Astrocyte of the cerebellum (primary cell): ENCODE data around the gene ZGLP1.

Experiments used
- DNase-seq: peaks from one replicate; pipeline ENCODE4 v3.0.0-alpha.2; 2011; ENCODE audit warnings: low read depth
- H3K4me3 ChIP-seq: 2 replicates; pipeline ENCODE4 v1.5.1; 2011; ENCODE audit warnings: mild to moderate bottlenecking, low read depth, low read length, moderate library complexity
- CTCF ChIP-seq: IDR thresholded peaks from 2 replicates; pipeline ENCODE4 v1.5.1; 2012; ENCODE audit warnings: low read length, low read depth, moderate library complexity, mild to moderate bottlenecking; ENCODE audit errors: missing control alignments
- in situ Hi-C: cut with HindIII; loops from 2 replicates; pipeline ENCODE4 v1.10.0; 2017; ENCODE audit warnings: low sequenced_read_pairs

Gene ZGLP1

GRCh38 chr19:10325732-10326131 is 16.1 kb upstream of the ZGLP1 start:
- in situ Hi-C loops, result no loop called here
- TF ChIP-seq CTCF, result no peak
- H3K4me3 ChIP-seq, result no peak overlapping the region
- no peak for DNase-seq

- DNase-seq, result no peak
- in situ Hi-C loops, result no loop called here
- no peak overlapping the region for H3K4me3 ChIP-seq
- no peak for TF ChIP-seq CTCF
Measured at GRCh38 chr19:10321874-10322835, 12.5 kb upstream of the ZGLP1 start.

- H3K4me3 ChIP-seq, result no peak overlapping the region
- TF ChIP-seq CTCF, result no peak
- DNase-seq, result no peak
- in situ Hi-C loops, result no loop called here
Measured at GRCh38 chr19:10321417-10321797, 11.8 kb upstream of the ZGLP1 start.

- no peak overlapping the region for H3K4me3 ChIP-seq
- in situ Hi-C loops, result no loop called here
- no peak for DNase-seq
- no peak for TF ChIP-seq CTCF
Measured at GRCh38 chr19:10320602-10321416, 11.2 kb upstream of the ZGLP1 start.

GRCh38 chr19:10318807-10319682 is 9.4 kb upstream of the ZGLP1 start:
- H3K4me3 ChIP-seq, result no peak overlapping the region
- in situ Hi-C loops, result no loop called here
- DNase-seq, result no peak
- TF ChIP-seq CTCF, result no peak
